ENCODE measurements around the gene DGUOK. TPM values are rescaled to one million over a fixed set of nuclear protein-coding genes. Genes with fewer than 3 reads are reported as not detected.

DGUOK gene
- total and polyA plus RNA-seq, 10 of the 15 experiments (the other 5 are each of a cell fraction or from before 2014, with no cell fraction given) = 64.4 to 234 (median 91.4) TPM

DNA sequence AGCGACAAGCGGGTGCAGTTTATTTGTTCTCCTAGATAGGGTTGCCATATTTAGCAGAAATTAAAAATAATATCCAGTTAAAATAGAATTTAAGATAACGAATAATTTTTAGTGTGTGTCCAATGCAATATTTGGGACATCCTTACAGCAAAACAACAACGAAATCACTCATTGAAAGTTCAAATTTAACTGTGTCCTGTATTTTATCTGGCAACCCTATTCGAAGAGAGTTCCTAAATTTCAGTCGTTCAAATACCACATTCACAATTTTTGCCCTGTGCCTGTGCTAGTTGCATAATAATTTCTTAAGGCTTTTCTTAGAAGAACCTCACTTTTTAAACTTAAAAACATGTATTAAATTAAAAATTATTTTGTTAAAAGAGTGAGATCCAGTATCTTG, 664 bp downstream of the DGUOK start:
- intact Hi-C loops (cut with micrococcal nuclease; ENCODE audit: unreplicated experiment) (loop anchor here (2.0 kb wide), 2 partner anchors 43 to 55 kb away; no protein-coding TSS in a partner anchor), in situ Hi-C loops (cut with MboI) (no loop called here)
- no peaks in the 10 kb centered on the region for H3K27me3 ChIP-seq (replicated peaks in 1 of 2; ENCODE audit: control insufficient read depth in 2 of 2, insufficient read depth in 2 of 2, low read length in 1 of 2)
- TSS peak; percentile 75 for BruUV-seq (replicated peaks)
- peak overlapping the region; percentile 87 for H3K27ac ChIP-seq (ENCODE audit: control insufficient read depth, insufficient read depth)
- ChIA-PET POLR2A (interaction anchor here (0.6 to 1.4 kb wide), 8 partner anchors 10 to 101 kb away, joined by 3 to 9 read pairs (median 4); no protein-coding TSS in a partner anchor), RAD21 (ENCODE audit: unreplicated experiment) (interaction anchor here (0.7 to 1.7 kb wide), 8 partner anchors 11 to 224 kb away, joined by 3 to 6 read pairs (median 3); partner anchors contain the start of genes STAMBP and TET3), CTCF (interaction anchor here (0.8 to 4.5 kb wide), 4 partner anchors 9 to 251 kb away, joined by 3 to 20 read pairs (median 3); partner anchors contain the start of gene MOB1A), SMC1A (ENCODE audit: uncharacterized antibody, unreplicated experiment) (interaction anchor here (0.6 to 1.2 kb wide), 8 partner anchors 8 to 220 kb away, joined by 3 to 5 read pairs (median 4); partner anchors contain the start of gene BOLA3)
- peak overlapping the region; percentile 99 for H3K9ac ChIP-seq (ENCODE audit: control insufficient read depth, insufficient read depth, low read length)
- H3K36me3 ChIP-seq (ENCODE audit: control insufficient read depth in 2 of 2, insufficient read depth in 2 of 2, low read length in 1 of 2) = peaks cover 0 to 13% of the 10 kb centered on the region in 2 experiments; a peak in 1 of 4 replicates
- WGBS (ENCODE audit: insufficient coverage, insufficient replicate concordance, low lambda C conversion rate, missing lambda C conversion rate) = 1% methylated on average over 6 of the region's 6 CpGs
- ATAC-seq (no peak), FAIRE-seq (no peak), DNase-seq (ENCODE audit: low read depth, low spot score) (no peak)
- H3K9me3 ChIP-seq (replicated peaks; ENCODE audit: control insufficient read depth, insufficient read depth, low read length) = peaks cover 1% of the 10 kb centered on the region; the same call in 1 of the 3 replicates
- no peaks in the 10 kb centered on the region for H4K20me1 ChIP-seq (ENCODE audit: control insufficient read depth, insufficient read depth)
- H3K79me2 ChIP-seq (ENCODE audit: control insufficient read depth, insufficient read depth, low read length) = peaks cover 50% of the 10 kb centered on the region
- H3K4me3 ChIP-seq = peak overlapping the region; percentile 97
- TF ChIP-seq BACH1 (IDR thresholded peaks at IDR 0.05; ENCODE audit: borderline replicate concordance) (no peak), MEF2A (IDR thresholded peaks at IDR 0.05; ENCODE audit: insufficient read depth, low read depth, low read length) (no peak), SIN3A (IDR thresholded peaks at IDR 0.05; ENCODE audit: low read depth, low read length) (no peak), ZNF274 (IDR thresholded peaks at IDR 0.05; ENCODE audit: insufficient read depth, insufficient read length) (no peak), NFYB (IDR thresholded peaks at IDR 0.05; ENCODE audit: insufficient read depth, low read depth, low read length) (no peak)
- TF ChIP-seq, protein P1, sequence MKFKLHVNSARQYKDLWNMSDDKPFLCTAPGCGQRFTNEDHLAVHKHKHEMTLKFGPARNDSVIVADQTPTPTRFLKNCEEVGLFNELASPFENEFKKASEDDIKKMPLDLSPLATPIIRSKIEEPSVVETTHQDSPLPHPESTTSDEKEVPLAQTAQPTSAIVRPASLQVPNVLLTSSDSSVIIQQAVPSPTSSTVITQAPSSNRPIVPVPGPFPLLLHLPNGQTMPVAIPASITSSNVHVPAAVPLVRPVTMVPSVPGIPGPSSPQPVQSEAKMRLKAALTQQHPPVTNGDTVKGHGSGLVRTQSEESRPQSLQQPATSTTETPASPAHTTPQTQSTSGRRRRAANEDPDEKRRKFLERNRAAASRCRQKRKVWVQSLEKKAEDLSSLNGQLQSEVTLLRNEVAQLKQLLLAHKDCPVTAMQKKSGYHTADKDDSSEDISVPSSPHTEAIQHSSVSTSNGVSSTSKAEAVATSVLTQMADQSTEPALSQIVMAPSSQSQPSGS (IDR thresholded peaks at IDR 0.05; ENCODE audit: low read length) = no peak
- H3K4me2 ChIP-seq (ENCODE audit: control insufficient read depth, insufficient read depth) = peak overlapping the region; percentile 96
- peaks cover 13% of the 10 kb centered on the region for H3K4me1 ChIP-seq (ENCODE audit: control insufficient read depth, insufficient read depth, low read length)
- peak overlapping the region; percentile 5; the same call in 1 of the 2 replicates for H2AFZ ChIP-seq (ENCODE audit: control insufficient read depth, low read depth, low read length)

All from GM12878 (cell line).